HG03060 (cell line): ENCODE results near the gene ZPR1.

ENCODE experiments used
- ATAC-seq: cut with Tn5 transposase; IDR thresholded peaks from one replicate; pipeline ENCODE4 v1.9.1; 2021; ENCODE audit warnings: low read depth, moderate number of reproducible peaks; ENCODE audit not compliant: unreplicated experiment

Gene ZPR1

GRCh38 chr11:116727990-116728389, 59.8 kb downstream of the ZPR1 start:
- no peak for ATAC-seq

- ATAC-seq = no peak
Measured at GRCh38 chr11:116725434-116726221, 62.2 kb downstream of the ZPR1 start.

DNA sequence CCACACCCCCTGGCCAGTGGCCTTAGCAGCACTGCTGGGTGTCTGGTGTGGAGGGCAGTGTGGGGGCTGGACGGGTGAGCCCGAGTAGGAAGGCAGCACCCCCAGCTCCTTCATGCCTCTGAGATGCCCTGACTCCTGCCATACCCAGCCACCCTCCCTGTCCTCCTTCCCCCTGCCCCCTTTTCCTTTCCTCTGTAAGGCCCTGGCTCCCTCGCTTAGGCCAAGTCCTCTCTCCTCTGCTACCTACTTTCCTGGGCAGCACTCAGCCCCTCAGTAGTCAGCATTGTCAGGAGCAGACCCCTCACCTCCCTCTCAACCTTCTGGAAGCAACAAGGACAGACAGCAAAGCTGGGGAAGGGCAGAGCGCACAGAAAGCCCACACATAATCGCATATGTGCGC, 63.0 kb downstream of the ZPR1 start:
- no peak for ATAC-seq
